ENCODE data around the gene EHF. TPM values are rescaled to one million over a fixed set of nuclear protein-coding genes. Genes with fewer than 3 reads are reported as not detected.

EHF gene
- polyA plus RNA-seq, 1 of the 3 experiments (the other 2 are of a cell fraction): not detected

- H3K9ac ChIP-seq: no peak overlapping the region
- peaks cover 5% of the 10 kb centered on the region; the same call in 1 of the 2 replicates for H3K27me3 ChIP-seq (ENCODE audit: insufficient read depth)
- no peak for TF ChIP-seq EZH2phosphoT487 (IDR thresholded peaks at IDR 0.05; ENCODE audit: borderline replicate concordance, low read depth)
- no peak for TF ChIP-seq FOSL2 (IDR thresholded peaks at IDR 0.05; ENCODE audit: borderline replicate concordance, low read depth)
- no peak for TF ChIP-seq GATA2 (CRISPR knock-in tag; IDR thresholded peaks at IDR 0.05)
- no peak for TF ChIP-seq FOXM1 (IDR thresholded peaks at IDR 0.05; ENCODE audit: low read depth)
- TF ChIP-seq, protein P1, sequence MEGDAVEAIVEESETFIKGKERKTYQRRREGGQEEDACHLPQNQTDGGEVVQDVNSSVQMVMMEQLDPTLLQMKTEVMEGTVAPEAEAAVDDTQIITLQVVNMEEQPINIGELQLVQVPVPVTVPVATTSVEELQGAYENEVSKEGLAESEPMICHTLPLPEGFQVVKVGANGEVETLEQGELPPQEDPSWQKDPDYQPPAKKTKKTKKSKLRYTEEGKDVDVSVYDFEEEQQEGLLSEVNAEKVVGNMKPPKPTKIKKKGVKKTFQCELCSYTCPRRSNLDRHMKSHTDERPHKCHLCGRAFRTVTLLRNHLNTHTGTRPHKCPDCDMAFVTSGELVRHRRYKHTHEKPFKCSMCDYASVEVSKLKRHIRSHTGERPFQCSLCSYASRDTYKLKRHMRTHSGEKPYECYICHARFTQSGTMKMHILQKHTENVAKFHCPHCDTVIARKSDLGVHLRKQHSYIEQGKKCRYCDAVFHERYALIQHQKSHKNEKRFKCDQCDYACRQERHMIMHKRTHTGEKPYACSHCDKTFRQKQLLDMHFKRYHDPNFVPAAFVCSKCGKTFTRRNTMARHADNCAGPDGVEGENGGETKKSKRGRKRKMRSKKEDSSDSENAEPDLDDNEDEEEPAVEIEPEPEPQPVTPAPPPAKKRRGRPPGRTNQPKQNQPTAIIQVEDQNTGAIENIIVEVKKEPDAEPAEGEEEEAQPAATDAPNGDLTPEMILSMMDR (IDR thresholded peaks at IDR 0.05): no peak
- ChIA-PET POLR2A (no interaction called here), CTCF (interaction anchor here (0.7 kb wide), 1 partner anchor 12 kb away, joined by 4 read pairs; no protein-coding TSS in a partner anchor)
- DNase-seq: no peak
- H3K9me3 ChIP-seq: no peaks in the 10 kb centered on the region
- no peak overlapping the region for H3K4me2 ChIP-seq
- H3K9me2 ChIP-seq: no peaks in the 10 kb centered on the region
- H2AFZ ChIP-seq (ENCODE audit: low read depth): no peak overlapping the region
- H3K4me1 ChIP-seq (ENCODE audit: control insufficient read depth in 1 of 2, insufficient read depth in 2 of 2, low read depth in 1 of 2, low read length in 1 of 2): peaks cover 0 to 5% of the 10 kb centered on the region in 2 experiments; a peak in 1 of 4 replicates
- H3K27ac ChIP-seq (ENCODE audit: low read depth in 2 of 2, low read length in 1 of 2): no peak overlapping the region
- H3F3A ChIP-seq (replicated peaks; ENCODE audit: insufficient read depth): no peaks in the 10 kb centered on the region
- no peaks in the 10 kb centered on the region for H3K79me2 ChIP-seq (ENCODE audit: insufficient read depth)
- no peaks in the 10 kb centered on the region for H3K36me3 ChIP-seq (replicated peaks in 1 of 2; ENCODE audit: control insufficient read depth in 1 of 2, insufficient read depth in 2 of 2, low read length in 1 of 2)
- H4K20me1 ChIP-seq (ENCODE audit: insufficient read depth): no peaks in the 10 kb centered on the region
- no peak overlapping the region for H3K4me3 ChIP-seq (ENCODE audit: low read depth in 2 of 2, low read length in 1 of 2)
- WGBS (ENCODE audit: low lambda C conversion rate): 97% methylated on average over 10 of the region's 10 CpGs
Measured at GRCh38 chr11:34624069-34624468, 3.2 kb downstream of the EHF start.

GRCh38 chr11:34625576-34625975 lies 4.7 kb downstream of the EHF start:
- DNase-seq: no peak
- H3K27ac ChIP-seq (ENCODE audit: low read depth in 2 of 2, low read length in 1 of 2): no peak overlapping the region
- H3K9ac ChIP-seq: no peak overlapping the region
- WGBS (ENCODE audit: low lambda C conversion rate): 87% methylated on average over 4 of the region's 4 CpGs
- H3K9me3 ChIP-seq: no peaks in the 10 kb centered on the region
- ChIA-PET CTCF (no interaction called here), POLR2A (no interaction called here)
- no peaks in the 10 kb centered on the region; a peak in 1 of 4 replicates for H3K4me1 ChIP-seq (ENCODE audit: control insufficient read depth in 1 of 2, insufficient read depth in 2 of 2, low read depth in 1 of 2, low read length in 1 of 2)
- H2AFZ ChIP-seq (ENCODE audit: low read depth): no peak overlapping the region
- no peaks in the 10 kb centered on the region for H3K9me2 ChIP-seq
- no peaks in the 10 kb centered on the region for H3F3A ChIP-seq (replicated peaks; ENCODE audit: insufficient read depth)
- H3K79me2 ChIP-seq (ENCODE audit: insufficient read depth): no peaks in the 10 kb centered on the region
- no peaks in the 10 kb centered on the region for H3K36me3 ChIP-seq (replicated peaks in 1 of 2; ENCODE audit: control insufficient read depth in 1 of 2, insufficient read depth in 2 of 2, low read length in 1 of 2)
- H3K4me3 ChIP-seq (ENCODE audit: low read depth in 2 of 2, low read length in 1 of 2): no peak overlapping the region
- H3K27me3 ChIP-seq (ENCODE audit: insufficient read depth): peaks cover 5% of the 10 kb centered on the region; the same call in 1 of the 2 replicates
- no peak overlapping the region for H3K4me2 ChIP-seq
- no peaks in the 10 kb centered on the region for H4K20me1 ChIP-seq (ENCODE audit: insufficient read depth)
- TF ChIP-seq EZH2phosphoT487 (IDR thresholded peaks at IDR 0.05; ENCODE audit: borderline replicate concordance, low read depth): no peak
- no peak for TF ChIP-seq NFIC (IDR thresholded peaks at IDR 0.05; ENCODE audit: borderline replicate concordance)
- TF ChIP-seq GATA2 (CRISPR knock-in tag; IDR thresholded peaks at IDR 0.05): no peak
- TF ChIP-seq, protein P2, sequence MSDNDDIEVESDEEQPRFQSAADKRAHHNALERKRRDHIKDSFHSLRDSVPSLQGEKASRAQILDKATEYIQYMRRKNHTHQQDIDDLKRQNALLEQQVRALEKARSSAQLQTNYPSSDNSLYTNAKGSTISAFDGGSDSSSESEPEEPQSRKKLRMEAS (IDR thresholded peaks at IDR 0.05; ENCODE audit: low read depth): no peak
- no peak for TF ChIP-seq NRF1 (IDR thresholded peaks at IDR 0.05; ENCODE audit: low read depth, low read length)
- TF ChIP-seq CHD2 (IDR thresholded peaks at IDR 0.05; ENCODE audit: low read length, partially characterized antibody): no peak
- TF ChIP-seq EP300 (IDR thresholded peaks at IDR 0.05; ENCODE audit: borderline replicate concordance in 1 of 2, low read depth in 1 of 2, low read length in 1 of 2): no peak
- no peak for TF ChIP-seq TAF1 (IDR thresholded peaks at IDR 0.05; ENCODE audit: borderline replicate concordance, low read depth, low read length)
- no peak for TF ChIP-seq RXRA (IDR thresholded peaks at IDR 0.05; ENCODE audit: borderline replicate concordance, low read depth)
- no peak for TF ChIP-seq RFX5 (IDR thresholded peaks at IDR 0.05; ENCODE audit: low read length)
- TF ChIP-seq SMC3 (IDR thresholded peaks at IDR 0.05; ENCODE audit: low read depth, low read length): no peak
- no peak for TF ChIP-seq REST (IDR thresholded peaks at IDR 0.05; ENCODE audit: low read depth, low read length)
- TF ChIP-seq JUND (IDR thresholded peaks at IDR 0.05): no peak
- no peak for TF ChIP-seq YY1 (IDR thresholded peaks at IDR 0.05; ENCODE audit: low read depth)

Data from SK-N-SH (cell line).